SK-N-SH treated with all-trans-retinoic acid at 6 μM for 48 hours (cell line): ENCODE measurements around the gene ACTR3.

ENCODE experiments used
- CSDC2 ChIP-seq: fragments of 250-450 bp; sonication (Bioruptor Pico); IDR thresholded peaks from 2 replicates; pipeline ENCODE4 v1.5.0; 2020; ENCODE audit warnings: mild to moderate bottlenecking, moderate library complexity
- CSRNP3 ChIP-seq: fragments of 250-450 bp; sonication (Bioruptor Pico); IDR thresholded peaks from 2 replicates; pipeline ENCODE4 v1.5.1; 2021; ENCODE audit warnings: mild to moderate bottlenecking, moderate library complexity
- GLIS3 ChIP-seq: fragments of 250-450 bp; sonication (Bioruptor Pico); IDR thresholded peaks from 2 replicates; pipeline ENCODE4 v1.5.0; 2020; ENCODE audit warnings: mild to moderate bottlenecking, moderate library complexity
- RARB ChIP-seq: fragments of 250-450 bp; sonication (Bioruptor Pico); IDR thresholded peaks from 2 replicates; pipeline ENCODE4 v1.8.0; 2021; ENCODE audit warnings: mild to moderate bottlenecking, moderate library complexity
- TOX ChIP-seq: fragments of 250-450 bp; sonication (Bioruptor Pico); IDR thresholded peaks from 2 replicates; pipeline ENCODE4 v1.8.0; 2021; ENCODE audit warnings: mild to moderate bottlenecking, moderate library complexity, borderline replicate concordance
- TSHZ2 ChIP-seq: fragments of 250-450 bp; sonication (Bioruptor Pico); IDR thresholded peaks from 2 replicates; pipeline ENCODE4 v1.5.0; 2020; ENCODE audit warnings: mild to moderate bottlenecking, moderate library complexity
- ZFP30 ChIP-seq: fragments of 450-650 bp; formaldehyde crosslinking; IDR thresholded peaks from 2 replicates; pipeline ENCODE4 v1.5.0; 2022; ENCODE audit warnings: mild to moderate bottlenecking, moderate library complexity
- ZNF565 ChIP-seq: fragments of 450-650 bp; formaldehyde crosslinking; conservative IDR thresholded peaks from 2 replicates; pipeline ENCODE4 v1.5.0; 2020; ENCODE audit warnings: low read depth, mild to moderate bottlenecking, moderate library complexity
- ZNF8 ChIP-seq: fragments of 450-650 bp; formaldehyde crosslinking; IDR thresholded peaks from 2 replicates; pipeline ENCODE4 v1.5.0; 2020; ENCODE audit warnings: mild to moderate bottlenecking, moderate library complexity
- TF ChIP-seq, protein P1 (sequence below): fragments of 250-450 bp; sonication (Bioruptor Pico); IDR thresholded peaks from 2 replicates; pipeline ENCODE4 v1.8.0; 2020; ENCODE audit warnings: mild to moderate bottlenecking, moderate library complexity, borderline replicate concordance

DNA sequence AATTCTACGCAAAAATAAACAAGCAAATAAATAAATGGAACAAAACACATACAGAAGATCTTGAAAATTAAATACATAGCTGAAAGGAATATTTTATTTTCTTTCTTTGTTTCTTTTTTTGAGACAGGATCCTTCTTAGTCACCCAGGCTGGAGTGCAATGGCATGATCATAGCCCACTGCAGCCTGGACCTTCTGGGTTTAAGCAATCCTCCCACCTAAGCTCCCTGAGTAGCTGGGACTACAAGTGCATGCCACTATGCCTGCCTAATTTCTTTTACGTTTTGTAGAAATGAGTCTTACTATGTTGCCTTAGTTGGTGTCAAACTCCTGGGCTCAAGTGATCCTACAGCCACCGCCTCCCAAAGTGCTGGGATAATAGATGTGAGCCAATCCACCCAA is 44.6 kb upstream of the ACTR3 start:
- TF ChIP-seq ZFP30 (CRISPR knock-in tag) (no peak), CSRNP3 (CRISPR knock-in tag) (no peak), ZNF8 (CRISPR knock-in tag) (no peak), TOX (no peak), CSDC2 (CRISPR knock-in tag) (no peak), TSHZ2 (CRISPR knock-in tag) (no peak), ZNF565 (CRISPR knock-in tag) (no peak), GLIS3 (CRISPR knock-in tag) (no peak), RARB (no peak)
- TF ChIP-seq, protein P1, sequence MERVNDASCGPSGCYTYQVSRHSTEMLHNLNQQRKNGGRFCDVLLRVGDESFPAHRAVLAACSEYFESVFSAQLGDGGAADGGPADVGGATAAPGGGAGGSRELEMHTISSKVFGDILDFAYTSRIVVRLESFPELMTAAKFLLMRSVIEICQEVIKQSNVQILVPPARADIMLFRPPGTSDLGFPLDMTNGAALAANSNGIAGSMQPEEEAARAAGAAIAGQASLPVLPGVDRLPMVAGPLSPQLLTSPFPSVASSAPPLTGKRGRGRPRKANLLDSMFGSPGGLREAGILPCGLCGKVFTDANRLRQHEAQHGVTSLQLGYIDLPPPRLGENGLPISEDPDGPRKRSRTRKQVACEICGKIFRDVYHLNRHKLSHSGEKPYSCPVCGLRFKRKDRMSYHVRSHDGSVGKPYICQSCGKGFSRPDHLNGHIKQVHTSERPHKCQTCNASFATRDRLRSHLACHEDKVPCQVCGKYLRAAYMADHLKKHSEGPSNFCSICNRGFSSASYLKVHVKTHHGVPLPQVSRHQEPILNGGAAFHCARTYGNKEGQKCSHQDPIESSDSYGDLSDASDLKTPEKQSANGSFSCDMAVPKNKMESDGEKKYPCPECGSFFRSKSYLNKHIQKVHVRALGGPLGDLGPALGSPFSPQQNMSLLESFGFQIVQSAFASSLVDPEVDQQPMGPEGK: no peak
